IPS DF 6.9 (cell line): ENCODE results near the gene SYTL2.

ENCODE experiments used
- DNase-seq: peaks from one replicate; pipeline ENCODE4 v3.0.0-alpha.2; 2013; ENCODE audit warnings: low read depth, low spot score
- H3K27ac ChIP-seq: one replicate; pipeline ENCODE4 v1.5.1; 2013; ENCODE audit warnings: low read length, control low read depth
- H3K27me3 ChIP-seq: 2 replicates; pipeline ENCODE4 v1.6.1; 2013; ENCODE audit warnings: mild to moderate bottlenecking, low read length; ENCODE audit not compliant: control insufficient read depth, insufficient read depth
- H3K36me3 ChIP-seq: 2 replicates; pipeline ENCODE4 v1.6.1; 2013; ENCODE audit warnings: low read length; ENCODE audit not compliant: control insufficient read depth, insufficient read depth
- H3K4me1 ChIP-seq: 2 replicates; pipeline ENCODE4 v1.6.1; 2013; ENCODE audit warnings: low read length; ENCODE audit not compliant: control insufficient read depth, insufficient read depth
- H3K4me3 ChIP-seq: 2 replicates; pipeline ENCODE4 v1.5.1; 2013; ENCODE audit warnings: mild to moderate bottlenecking, low read length
- H3K9me3 ChIP-seq: 2 replicates; pipeline ENCODE4 v1.6.1; 2013; ENCODE audit warnings: low read length, inconsistent platforms; ENCODE audit not compliant: control insufficient read depth, insufficient read depth
- WGBS: extraction: QIAGEN DNeasy Blood & Tissue Kit; methylation state at CpG from one replicate; pipeline ENCODE4 v1.1.7; 2013; ENCODE audit warnings: mixed read lengths, missing lambda C conversion rate; ENCODE audit not compliant: insufficient read length, insufficient coverage; 5-methylcytosine and 5-hydroxymethylcytosine counted together

Gene SYTL2

GRCh38 chr11:85668157-85668556, 142.8 kb downstream of the SYTL2 start:
- no peaks in the 10 kb centered on the region for H3K9me3 ChIP-seq

GRCh38 chr11:85666687-85667086, 144.3 kb downstream of the SYTL2 start:
- no peaks in the 10 kb centered on the region for H3K4me1 ChIP-seq
- H3K27me3 ChIP-seq: no peaks in the 10 kb centered on the region; the same call in 1 of the 2 replicates
- H3K4me3 ChIP-seq: no peak overlapping the region
- H3K36me3 ChIP-seq: no peaks in the 10 kb centered on the region; the same call in 1 of the 2 replicates
- H3K9me3 ChIP-seq: no peaks in the 10 kb centered on the region
- no peak for DNase-seq
- H3K27ac ChIP-seq: no peak overlapping the region
- WGBS: no CpG with 5 or more reads among the region's 3 CpGs

More at GRCh38 chr11:85668157-85668556, 142.8 kb downstream of the SYTL2 start:
- Histone ChIP-seq H3K4me1 (no peaks in the 10 kb centered on the region), H3K4me3 (no peak overlapping the region), H3K27me3 (peaks cover 3% of the 10 kb centered on the region; the same call in 1 of the 2 replicates), H3K27ac (no peak overlapping the region), H3K36me3 (no peaks in the 10 kb centered on the region)
- no CpG with 5 or more reads among the region's 1 CpG for WGBS
- DNase-seq: no peak

DNA sequence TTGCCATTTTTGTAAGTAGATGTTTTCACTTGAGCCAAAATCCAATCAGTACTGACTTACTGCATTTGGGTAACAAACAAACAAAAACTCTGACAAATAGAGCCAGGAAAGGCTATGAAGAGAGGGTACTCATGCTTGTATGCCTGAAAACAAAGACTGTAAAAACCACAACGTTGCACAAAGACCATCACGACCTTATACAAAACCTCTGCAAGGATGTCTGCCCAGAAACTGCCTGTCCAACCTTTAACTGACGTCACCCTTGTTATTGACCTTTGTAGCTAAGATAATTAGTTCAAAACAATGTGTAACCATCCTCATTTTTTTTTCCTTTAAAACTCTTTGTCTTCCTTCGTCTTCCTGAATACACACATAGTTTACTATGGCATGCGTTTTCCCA, 145.2 kb downstream of the SYTL2 start:
- no CpG with 5 or more reads among the region's 5 CpGs for WGBS
- H3K4me1 ChIP-seq: no peaks in the 10 kb centered on the region
- no peak overlapping the region for H3K27ac ChIP-seq
- no peak for DNase-seq
- no peak overlapping the region for H3K4me3 ChIP-seq
- no peaks in the 10 kb centered on the region; the same call in 1 of the 2 replicates for H3K36me3 ChIP-seq
- H3K9me3 ChIP-seq: no peaks in the 10 kb centered on the region
- H3K27me3 ChIP-seq: no peaks in the 10 kb centered on the region

DNA sequence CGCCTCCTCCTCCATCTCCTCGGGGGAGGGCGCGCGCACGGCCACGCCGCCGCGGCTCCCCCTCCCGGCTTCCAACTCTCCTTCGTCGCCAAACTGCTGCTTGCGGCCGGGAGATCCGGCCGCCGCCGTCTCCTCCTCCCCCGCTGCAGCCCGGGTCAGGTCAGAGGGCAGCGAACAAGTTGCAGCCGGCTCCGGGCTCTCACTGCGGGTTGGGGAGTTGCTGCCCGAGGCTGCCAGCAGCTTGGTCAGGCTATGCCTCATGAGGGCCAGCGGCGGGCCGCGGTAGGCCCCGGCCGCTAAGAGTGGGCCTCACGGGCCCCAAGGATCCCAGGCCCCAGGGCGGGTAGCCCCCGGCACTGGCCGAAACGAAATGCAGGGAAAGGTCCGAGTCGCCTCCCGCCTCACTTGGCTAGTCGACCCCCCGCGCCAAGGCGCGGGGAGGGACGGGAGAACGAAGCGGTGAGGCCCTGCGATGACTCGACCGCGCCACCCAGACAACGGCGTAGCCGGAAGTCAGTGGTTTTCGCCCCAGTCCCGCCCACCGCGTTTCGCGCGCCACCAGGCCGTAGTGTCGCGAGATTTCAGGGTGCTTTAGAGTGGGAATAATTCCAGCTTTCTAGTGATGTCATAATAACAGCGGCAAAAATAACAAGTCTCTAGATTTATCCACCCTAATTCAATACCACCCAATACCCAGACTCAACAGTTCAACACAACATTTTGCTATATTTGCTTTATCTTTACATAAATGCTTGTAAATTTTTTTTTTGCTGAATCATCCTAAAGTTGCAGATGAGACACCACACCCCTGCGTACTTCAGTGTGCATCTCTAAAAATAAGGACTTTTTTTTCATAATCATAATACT, 146.1 kb downstream of the SYTL2 start, which contains the start of gene CREBZF:
Gene CREBZF, minus strand, starts transcription at position 515 of the 867 bp plus-strand sequence. Its CDS starts 254 bp downstream, at position 261.
- Histone ChIP-seq H3K27me3 (no peaks in the 10 kb centered on the region), H3K4me1 (no peaks in the 10 kb centered on the region), H3K4me3 (peak within 1 kb of the TSS; percentile 99), H3K27ac (no peak within 1 kb of the TSS), H3K9me3 (no peaks in the 10 kb centered on the region), H3K36me3 (no peaks in the 10 kb centered on the region; the same call in 1 of the 2 replicates)
- no CpG with 5 or more reads among the region's 67 CpGs for whole genome bisulfite sequencing
- DNase-seq: peak; percentile 89

DNA sequence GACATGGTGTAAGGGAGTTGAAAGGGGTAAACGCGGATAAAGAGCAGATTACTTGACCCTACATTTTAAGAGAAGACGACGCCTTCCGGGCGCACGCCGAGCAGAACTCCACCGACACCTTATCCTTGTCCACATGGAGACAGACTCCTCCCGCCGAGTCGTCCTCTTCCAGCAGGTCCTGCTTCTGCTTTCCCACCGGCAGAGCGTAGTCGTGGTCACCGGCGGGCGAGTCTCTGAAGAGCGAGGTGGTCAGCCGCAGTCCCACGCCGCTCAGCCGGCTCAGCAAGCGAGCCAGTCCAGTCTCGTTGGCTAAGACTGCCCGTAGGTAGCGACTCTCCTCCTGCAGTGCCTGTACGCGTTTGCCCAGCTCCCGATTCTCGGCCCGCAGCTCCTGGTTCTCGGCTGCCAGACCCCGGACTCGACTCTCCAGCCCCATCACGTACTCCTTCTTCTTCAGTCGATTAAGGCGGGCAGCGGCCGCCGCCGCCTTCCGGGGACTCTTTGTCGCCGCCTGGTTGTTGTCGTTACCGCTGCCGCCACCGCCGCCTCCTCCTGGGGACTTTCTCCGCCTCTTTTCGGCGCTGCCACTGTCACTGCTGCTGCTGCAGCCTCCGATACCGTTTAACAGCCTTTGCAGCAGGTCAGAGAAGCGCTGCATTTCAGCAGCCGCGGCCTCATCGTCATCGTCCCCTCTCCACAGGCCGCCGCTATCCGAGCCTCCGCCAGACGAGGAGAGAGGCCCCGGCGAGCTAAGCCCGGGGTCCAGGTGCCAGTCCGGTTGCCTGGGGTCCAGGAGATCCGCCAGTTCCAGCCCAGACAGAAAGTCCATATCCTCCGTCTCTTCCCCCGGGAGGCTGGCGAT, 147.0 kb downstream of the SYTL2 start:
- H3K4me1 ChIP-seq: no peaks in the 10 kb centered on the region
- H3K36me3 ChIP-seq: no peaks in the 10 kb centered on the region; the same call in 1 of the 2 replicates
- no peak for DNase-seq
- H3K9me3 ChIP-seq: no peaks in the 10 kb centered on the region
- no peaks in the 10 kb centered on the region for H3K27me3 ChIP-seq
- H3K4me3 ChIP-seq: peak overlapping the region; percentile 99
- WGBS: no CpG with 5 or more reads among the region's 73 CpGs
- no peak overlapping the region for H3K27ac ChIP-seq

GRCh38 chr11:85663080-85663752, 147.7 kb downstream of the SYTL2 start:
- DNase-seq: no peak
- no CpG with 5 or more reads among the region's 10 CpGs for WGBS
- H3K27ac ChIP-seq: no peak overlapping the region
- H3K4me3 ChIP-seq: peak overlapping the region; percentile 99
- H3K9me3 ChIP-seq: no peaks in the 10 kb centered on the region
- no peaks in the 10 kb centered on the region; the same call in 1 of the 2 replicates for H3K36me3 ChIP-seq
- H3K27me3 ChIP-seq: no peaks in the 10 kb centered on the region
- H3K4me1 ChIP-seq: no peaks in the 10 kb centered on the region

DNA sequence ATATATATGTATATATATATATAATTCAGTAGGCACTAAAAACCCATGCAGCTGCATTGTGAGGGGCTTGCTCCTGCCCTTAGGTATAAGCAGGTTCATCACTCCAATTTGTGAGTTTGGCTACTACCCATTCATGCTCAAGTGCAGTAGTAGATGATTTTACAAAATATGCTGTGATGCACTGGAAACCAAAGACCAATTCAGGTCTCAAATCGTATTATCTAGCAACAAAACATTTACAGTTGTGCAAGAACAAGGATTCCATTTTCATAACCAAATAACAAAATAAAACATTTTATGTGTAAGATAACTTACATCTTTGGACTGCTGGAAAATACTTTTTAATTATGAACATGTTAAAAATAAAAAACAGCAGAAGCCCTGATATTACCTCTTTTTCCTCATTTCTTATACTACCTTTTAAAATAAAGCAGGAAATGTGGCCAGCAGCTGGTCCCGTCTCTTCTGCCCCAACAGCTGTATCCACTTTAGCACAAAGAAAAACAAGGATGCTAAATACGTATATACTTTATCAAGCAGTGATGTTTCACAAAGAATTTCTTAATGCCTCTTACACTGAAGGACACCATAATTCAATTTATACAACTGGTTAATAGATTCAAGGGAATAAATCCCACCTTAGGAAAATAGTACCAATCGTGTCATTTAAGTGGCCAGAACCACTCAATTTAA, 148.8 kb downstream of the SYTL2 start:
- H3K4me3 ChIP-seq: no peak overlapping the region; the same call in 1 of the 2 replicates
- H3K27ac ChIP-seq: no peak overlapping the region
- H3K27me3 ChIP-seq: no peaks in the 10 kb centered on the region
- H3K4me1 ChIP-seq: no peaks in the 10 kb centered on the region
- WGBS: no CpG with 5 or more reads among the region's 4 CpGs
- H3K9me3 ChIP-seq: no peaks in the 10 kb centered on the region
- peaks cover 1% of the 10 kb centered on the region; the same call in 1 of the 2 replicates for H3K36me3 ChIP-seq
- no peak for DNase-seq

DNA sequence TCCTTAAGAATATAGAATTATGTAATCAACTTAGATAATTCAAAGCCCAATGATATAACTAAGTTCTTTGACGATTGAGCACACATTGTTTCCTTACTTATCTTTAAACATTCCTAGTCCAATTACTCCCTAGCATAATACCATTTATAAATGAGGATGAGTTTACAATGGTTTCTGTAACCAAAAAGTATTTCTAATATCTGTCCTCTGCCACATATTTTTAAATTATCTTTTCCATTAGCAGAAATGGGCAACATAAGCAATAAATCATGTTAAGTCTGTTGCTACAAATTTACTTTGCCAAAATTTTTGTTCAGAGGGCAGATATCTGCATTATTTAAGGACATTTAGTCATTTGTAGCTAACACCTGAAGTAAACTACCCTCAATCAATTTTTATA, 152.8 kb downstream of the SYTL2 start:
- H3K36me3 ChIP-seq: peaks cover 4% of the 10 kb centered on the region; the same call in 1 of the 2 replicates
- WGBS: no CpG with 5 or more reads among the region's 1 CpG
- no peak overlapping the region for H3K27ac ChIP-seq
- H3K4me1 ChIP-seq: no peaks in the 10 kb centered on the region
- H3K4me3 ChIP-seq: no peak overlapping the region
- H3K9me3 ChIP-seq: no peaks in the 10 kb centered on the region
- DNase-seq: no peak
- H3K27me3 ChIP-seq: no peaks in the 10 kb centered on the region

DNA sequence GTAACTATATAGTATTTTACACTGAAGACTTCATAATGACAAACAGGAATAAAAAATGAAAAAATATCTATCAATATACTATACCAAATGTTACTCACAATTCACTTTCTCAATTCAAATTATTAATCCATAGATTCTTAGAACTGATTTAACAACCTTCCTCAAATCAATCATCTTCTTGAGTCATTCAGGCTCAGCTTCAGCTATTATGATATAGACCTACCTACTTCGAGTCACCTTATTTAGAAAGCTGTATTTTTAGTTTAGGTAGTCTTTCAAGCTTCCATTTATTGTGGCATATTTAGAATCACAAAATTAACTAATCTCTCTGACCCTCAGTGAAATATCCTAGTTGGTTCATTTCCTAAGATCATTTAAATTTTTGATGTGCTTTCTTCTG, 154.2 kb downstream of the SYTL2 start:
- Histone ChIP-seq H3K27ac (no peak overlapping the region), H3K27me3 (no peaks in the 10 kb centered on the region), H3K36me3 (peaks cover 4% of the 10 kb centered on the region; the same call in 1 of the 2 replicates), H3K9me3 (no peaks in the 10 kb centered on the region), H3K4me1 (no peaks in the 10 kb centered on the region), H3K4me3 (no peak overlapping the region)
- no peak for DNase-seq
- WGBS: no CpG with 5 or more reads among the region's 1 CpG
